Adipose tissue (tissue), 3 donors: ENCODE measurements around the gene PHF21A. TPM values are rescaled to one million over a fixed set of nuclear protein-coding genes. Genes with fewer than 3 reads are reported as not detected.

Experiments used
- H3K27ac ChIP-seq: one replicate; pipeline ENCODE4 v1.5.1; 2013; ENCODE audit warnings: low read depth, low read length
- WGBS, 3 donors: extraction: QIAGEN DNeasy Blood & Tissue Kit; methylation state at CpG; one replicate each; pipeline ENCODE4 v1.1.7; 2013; 5-methylcytosine and 5-hydroxymethylcytosine counted together
- polyA plus RNA-seq, 3 donors: library from polyadenylated mRNA; stranded (reverse); fragments of 200-250 nt; gene quantifications; one replicate each; pipeline ENCODE4 v1.2.3, GENCODE V29; 2013
- donor health status: healthy with polysubstance abuse.
- donor health status: Bipolar disorder and iron deficiency.
- donor health status: healthy.

PHF21A gene
- polyA plus RNA-seq, 3 donors = 6.5 to 29.5 (median 14.0) TPM

GRCh38 chr11:45887587-45887986 is 233.7 kb downstream of the PHF21A start:
- WGBS, 3 donors = 87 to 93% (median 92%) methylated on average over 10 of the region's 10 CpGs
- H3K27ac ChIP-seq = no peak overlapping the region

DNA sequence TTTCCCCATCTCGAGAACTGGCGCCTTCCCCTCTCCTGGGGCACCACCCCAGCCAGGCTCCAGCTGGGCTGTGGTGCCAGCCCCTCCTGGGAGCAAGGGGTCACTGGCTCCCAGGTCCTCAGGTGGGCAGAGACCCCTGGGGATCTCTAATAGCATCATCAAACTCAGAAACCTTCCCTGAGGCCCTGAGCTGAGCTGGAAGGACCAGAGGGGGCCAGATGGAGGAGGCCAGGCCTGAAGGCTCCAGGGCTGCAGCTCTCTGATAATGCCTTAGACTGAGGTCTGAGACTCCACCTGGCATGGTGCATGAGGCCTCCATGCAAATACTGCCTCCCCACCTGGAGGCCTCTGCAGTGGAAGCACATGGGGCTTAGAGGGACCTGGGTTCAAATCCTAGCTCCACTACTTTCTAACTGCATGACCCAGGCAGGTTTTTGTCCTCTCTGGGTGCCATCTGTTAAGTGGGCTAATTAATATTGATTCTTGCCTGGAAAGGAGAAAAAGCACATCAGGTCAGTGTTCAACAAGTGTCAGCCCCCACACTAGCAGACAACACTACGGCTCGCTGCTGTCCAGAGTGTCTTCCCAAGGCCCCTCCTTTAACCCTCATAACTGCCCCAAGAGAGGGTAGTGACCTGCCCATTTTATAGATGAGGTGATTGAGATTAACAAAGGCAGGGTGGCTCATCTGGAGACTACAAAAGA is 234.3 kb downstream of the PHF21A start:
- WGBS, 3 donors = 88 to 92% (median 92%) methylated on average over 4 of the region's 4 CpGs
- no peak overlapping the region for H3K27ac ChIP-seq

- 16 to 20% (median 17%) methylated on average over 42 to 43 of the region's 43 CpGs for WGBS, 3 donors
- H3K27ac ChIP-seq = no peak overlapping the region
Measured at GRCh38 chr11:45885921-45886721, 235.1 kb downstream of the PHF21A start.

- 2 to 3% (median 2%) methylated on average over 34 to 72 of the region's 73 CpGs for WGBS, 3 donors
- no peak within 1 kb of the TSS for H3K27ac ChIP-seq
Measured at GRCh38 chr11:45885274-45885920, 235.9 kb downstream of the PHF21A start, which contains the start of gene MAPK8IP1. Gene MAPK8IP1 (plus strand): TSS chr11:45885651. CDS start chr11:45885821, 170 bp downstream.

- no peak overlapping the region for H3K27ac ChIP-seq
- WGBS, 3 donors = 82 to 90% (median 85%) methylated on average over 10 of the region's 10 CpGs
Measured at GRCh38 chr11:45884596-45885185, 236.6 kb downstream of the PHF21A start.

Other genes starting within 250 kb of the PHF21A start
- gene MAPK8IP1, start 235.8 kb downstream of the PHF21A start, polyA plus RNA-seq = 10 to 100 TPM in 1 of 3 donors, 1 to 10 TPM in 2; 3.4 to 36.6 (median 3.6) TPM
- gene FREY1, start 214.2 kb downstream of the PHF21A start, polyA plus RNA-seq = under 1 TPM in 1 of 3 donors, not detected in 2; 0.10 TPM
- 10 to 100 TPM; 17.9 to 40.8 (median 35.1) TPM for gene PEX16, start 203.6 kb downstream of the PHF21A start, polyA plus RNA-seq
- 10 to 100 TPM in 1 of 3 donors, 1 to 10 TPM in 1, not detected in 1; 1.2 to 17.1 TPM for gene LARGE2, start 198.8 kb downstream of the PHF21A start, polyA plus RNA-seq
- 10 to 100 TPM in 2 of 3 donors, 1 to 10 TPM in 1; 5.8 to 29.8 (median 11.7) TPM for gene CREB3L1, start 156.2 kb upstream of the PHF21A start, polyA plus RNA-seq
- 10 to 100 TPM; 33.4 to 50.0 (median 46.5) TPM for gene DGKZ, start 226.0 kb upstream of the PHF21A start, polyA plus RNA-seq